HEK293 (cell line): ENCODE data around the gene TXN2.
A peak's percentile ranks its signal among the peaks of the same experiment; 100 is the strongest.

Source experiments
- CTCF ChIA-PET: fragments of 350-600 bp; formaldehyde crosslinking; extraction: SDS; loops from one replicate; lab custom pipeline; 2021; ENCODE audit warnings: antibody characterized with exemption; lab: Yijun Ruan, JAX
- POLR2A ChIA-PET: fragments of 300-600 bp; formaldehyde crosslinking; extraction: SDS; loops from one replicate; lab custom pipeline; 2020; ENCODE audit warnings: antibody characterized with exemption, inconsistent platforms; lab: Yijun Ruan, JAX
- H3K27ac ChIP-seq: fragments of 200-500 bp; sonication (Bioruptor generic); 2 replicates; pipeline ENCODE4 v1.5.1; 2014; ENCODE audit warnings: low read depth, low read length, control low read depth, inconsistent platforms; ENCODE audit errors: extremely low read depth
- H3K36me3 ChIP-seq, 2 experiments: fragments of 200-500 bp in 1 of 2; sonication (Bioruptor generic) in 1 of 2; 1 replicate in 1 of 2; 2 replicates in 1 of 2; pipeline ENCODE4 v1.5.1; 2014 to 2017; ENCODE audit warnings: inconsistent platforms in 2 of 2, low read length in 2 of 2; ENCODE audit not compliant: control insufficient read depth in 2 of 2, insufficient read depth in 1 of 2
- H3K4me1 ChIP-seq: fragments of 200-500 bp; sonication (Bioruptor generic); 2 replicates; pipeline ENCODE4 v1.5.1; 2014; ENCODE audit warnings: mild to moderate bottlenecking, low read length, inconsistent platforms; ENCODE audit not compliant: control insufficient read depth, insufficient read depth
- H3K4me3 ChIP-seq: 2 replicates; pipeline ENCODE4 v1.5.1; 2011; ENCODE audit warnings: low read depth, mild to moderate bottlenecking, control low read depth, low read length, moderate library complexity
- H3K9me3 ChIP-seq: fragments of 200-500 bp; sonication (Bioruptor generic); 2 replicates; pipeline ENCODE4 v1.5.1; 2014; ENCODE audit warnings: low read depth, low read length, inconsistent platforms; ENCODE audit not compliant: control insufficient read depth, insufficient read depth
- BCL6B ChIP-seq: fragments of 450-650 bp; formaldehyde crosslinking; IDR thresholded peaks from 2 replicates; pipeline ENCODE4 v1.5.1; 2017; ENCODE audit warnings: missing biosample characterization, missing genetic modification characterization
- GLIS1 ChIP-seq: fragments of 450-650 bp; formaldehyde crosslinking; IDR thresholded peaks from 2 replicates; pipeline ENCODE4 v1.5.1; 2016; ENCODE audit warnings: missing biosample characterization, missing genetic modification characterization
- MZF1 ChIP-seq: fragments of 450-650 bp; formaldehyde crosslinking; IDR thresholded peaks from 2 replicates; pipeline ENCODE4 v1.5.1; 2017; ENCODE audit warnings: missing biosample characterization, missing genetic modification characterization, borderline replicate concordance
- PRDM10 ChIP-seq: fragments of 450-650 bp; formaldehyde crosslinking; IDR thresholded peaks from 2 replicates; pipeline ENCODE4 v1.5.1; 2016; ENCODE audit warnings: missing biosample characterization, missing genetic modification characterization
- REST ChIP-seq: fragments of 450-650 bp; formaldehyde crosslinking; IDR thresholded peaks from 2 replicates; pipeline ENCODE4 v1.5.1; 2016; ENCODE audit warnings: missing biosample characterization, missing genetic modification characterization
- SALL2 ChIP-seq: fragments of 450-650 bp; formaldehyde crosslinking; IDR thresholded peaks from 2 replicates; pipeline ENCODE4 v1.5.0; 2017; ENCODE audit warnings: missing biosample characterization, mild to moderate bottlenecking, missing genetic modification characterization, borderline replicate concordance
- ZBTB20 ChIP-seq: fragments of 450-650 bp; formaldehyde crosslinking; IDR thresholded peaks from 2 replicates; pipeline ENCODE4 v1.5.1; 2016; ENCODE audit warnings: missing biosample characterization, missing genetic modification characterization
- ZEB2 ChIP-seq: fragments of 450-650 bp; formaldehyde crosslinking; IDR thresholded peaks from 2 replicates; pipeline ENCODE4 v1.5.1; 2016; ENCODE audit warnings: missing biosample characterization, missing genetic modification characterization
- ZNF121 ChIP-seq: fragments of 450-650 bp; formaldehyde crosslinking; IDR thresholded peaks from 2 replicates; pipeline ENCODE4 v1.5.1; 2016; ENCODE audit warnings: missing biosample characterization, missing genetic modification characterization
- ZNF311 ChIP-seq: fragments of 450-650 bp; formaldehyde crosslinking; IDR thresholded peaks from 2 replicates; pipeline ENCODE4 v1.5.1; 2017; ENCODE audit warnings: missing biosample characterization, missing genetic modification characterization, borderline replicate concordance
- ZNF341 ChIP-seq: fragments of 450-650 bp; formaldehyde crosslinking; IDR thresholded peaks from 2 replicates; pipeline ENCODE4; 2016; ENCODE audit warnings: low read depth, missing biosample characterization, missing genetic modification characterization
- ZNF394 ChIP-seq: fragments of 450-650 bp; formaldehyde crosslinking; IDR thresholded peaks from 2 replicates; pipeline ENCODE4 v1.5.1; 2016; ENCODE audit warnings: missing biosample characterization, missing genetic modification characterization, mild to moderate bottlenecking, moderate library complexity, borderline replicate concordance
- ZNF555 ChIP-seq: fragments of 450-650 bp; formaldehyde crosslinking; conservative IDR thresholded peaks from 2 replicates; pipeline ENCODE4 v1.5.1; 2017; ENCODE audit warnings: missing biosample characterization, mild to moderate bottlenecking, missing genetic modification characterization, inconsistent platforms
- ZNF645 ChIP-seq: fragments of 450-650 bp; formaldehyde crosslinking; IDR thresholded peaks from 2 replicates; pipeline ENCODE4; 2016; ENCODE audit warnings: missing biosample characterization, missing genetic modification characterization
- ZNF677 ChIP-seq: fragments of 450-650 bp; IDR thresholded peaks from 2 replicates; pipeline ENCODE4 v1.5.0; 2018; ENCODE audit warnings: missing biosample characterization, mild to moderate bottlenecking, missing genetic modification characterization, moderate library complexity
- ZNF785 ChIP-seq: fragments of 450-650 bp; formaldehyde crosslinking; IDR thresholded peaks from 2 replicates; pipeline ENCODE4 v1.5.1; 2016; ENCODE audit warnings: missing biosample characterization, missing genetic modification characterization

Gene TXN2

GRCh38 chr22:36419177-36419911 lies 62.1 kb downstream of the TXN2 start (continued):
- peak; percentile 60 for TF ChIP-seq ZNF341 (tag by site-specific recombination)
- no peak for TF ChIP-seq REST (tag by site-specific recombination)
- TF ChIP-seq GLIS1 (tag by site-specific recombination) = 0 out of 2 replicates have a peak, but pooled peaks have one; percentile 6
- no peak for TF ChIP-seq ZNF311 (tag by site-specific recombination)
- TF ChIP-seq ZNF785 (tag by site-specific recombination) = no peak
- TF ChIP-seq PRDM10 (tag by site-specific recombination) = peak; percentile 89
- no peak for TF ChIP-seq ZNF394
- TF ChIP-seq SALL2 (tag by site-specific recombination) = no peak
- no peak for TF ChIP-seq BCL6B
- TF ChIP-seq ZNF555 (tag by site-specific recombination) = no peak
- TF ChIP-seq ZNF677 = no peak
- TF ChIP-seq ZEB2 = 0 out of 2 replicates have a peak, but pooled peaks have one; percentile 19
- peak; percentile 46; the same call in 1 of the 2 replicates for TF ChIP-seq MZF1 (tag by site-specific recombination)

- Histone ChIP-seq H3K4me3 (no peak overlapping the region), H3K4me1 (0 out of 2 replicates have a peak, but pooled peaks cover 2% of the 10 kb centered on the region), H3K9me3 (no peaks in the 10 kb centered on the region), H3K27ac (no peak overlapping the region), H3K36me3 (no peaks in the 10 kb centered on the region)
- TF ChIP-seq ZBTB20 (tag by site-specific recombination) (no peak), ZNF121 (0 out of 2 replicates have a peak, but pooled peaks have one; percentile 25), ZNF645 (tag by site-specific recombination) (no peak)
- POLR2A ChIA-PET = interaction anchor here (1.0 kb wide), 1 partner anchor 65 kb away, joined by 3 read pairs; the partner anchor contains the start of gene TXN2
- CTCF ChIA-PET = interaction anchor here (0.9 kb wide), 1 partner anchor 39 kb away, joined by 4 read pairs; no protein-coding TSS in a partner anchor
These were observed 64.2 kb downstream of the TXN2 start for GRCh38 chr22:36417281-36417686.
